Thymus (tissue), 11 donors: Measurements from ENCODE around the gene TESK2. TPM values are rescaled to one million over a fixed set of nuclear protein-coding genes. Genes with fewer than 3 reads are reported as not detected.
"Not testable (repeated sequence)": the region's sequence is repeated elsewhere in the genome, so short reads cannot be mapped to it uniquely, and the experiment has no call there.

Experiments used
- DNase-seq, 9 donors: peaks; one replicate each; pipeline ENCODE4 v3.0.0-alpha.2; 2013; ENCODE audit warnings: low spot score in 9 of 9, low read depth in 6 of 9, missing footprints in 1 of 9
- H3K27ac ChIP-seq, 2 donors: one replicate each; pipeline ENCODE4 v1.5.1; 2013; ENCODE audit warnings: control low read depth in 1 of 2, low read depth in 1 of 2, low read length in 1 of 2, mild to moderate bottlenecking in 1 of 2, moderate library complexity in 1 of 2
- H3K27me3 ChIP-seq, 2 donors: one replicate each; pipeline ENCODE4 v1.5.1; 2013; ENCODE audit warnings: low read length in 1 of 2; ENCODE audit not compliant: control insufficient read depth in 2 of 2, insufficient read depth in 1 of 2
- H3K36me3 ChIP-seq, 2 donors: one replicate each; pipeline ENCODE4 v1.5.1; 2013; ENCODE audit warnings: low read length in 1 of 2, mild to moderate bottlenecking in 1 of 2, moderate library complexity in 1 of 2; ENCODE audit not compliant: control insufficient read depth in 2 of 2, insufficient read depth in 2 of 2
- H3K4me1 ChIP-seq, 2 donors: one replicate each; pipeline ENCODE4 v1.5.1; 2013; ENCODE audit warnings: low read length in 2 of 2; ENCODE audit not compliant: control insufficient read depth in 2 of 2, insufficient read depth in 2 of 2
- H3K4me3 ChIP-seq, 2 donors: one replicate each; pipeline ENCODE4 v1.5.1; 2013; ENCODE audit warnings: low read length in 2 of 2, control low read depth in 1 of 2, mild to moderate bottlenecking in 1 of 2
- H3K9me3 ChIP-seq, 2 donors: one replicate each; pipeline ENCODE4 v1.5.1; 2013; ENCODE audit warnings: low read length in 1 of 2, mild to moderate bottlenecking in 1 of 2; ENCODE audit not compliant: control insufficient read depth in 2 of 2, insufficient read depth in 1 of 2
- WGBS: extraction: QIAGEN DNeasy Blood & Tissue Kit; methylation state at CpG from one replicate; pipeline ENCODE4 v1.1.7; 2013; 5-methylcytosine and 5-hydroxymethylcytosine counted together
- polyA plus RNA-seq: library from polyadenylated mRNA; stranded (reverse); fragments of 200-250 nt; gene quantifications from one replicate; pipeline ENCODE4 v1.2.3, GENCODE V29; 2013
- total RNA-seq: library from RNA; stranded (reverse); fragments of 120-200 nt; gene quantifications from one replicate; pipeline ENCODE4 v1.2.4, GENCODE V29; 2013
- donor health status: healthy.

TESK2 gene
- total and polyA plus RNA-seq, 2 donors: 3.9 to 6.6 TPM

GRCh38 chr1:45522324-45523104 is 31.6 kb upstream of the TESK2 start:
- H3K36me3 ChIP-seq: peaks cover 0 to 8% of the 10 kb centered on the region in 2 donors
- H3K4me3 ChIP-seq: peak overlapping the region; percentile 85 to 98
- no peaks in the 10 kb centered on the region for H3K27me3 ChIP-seq
- H3K27ac ChIP-seq: peak overlapping the region; percentile 76 to 93
- no peaks in the 10 kb centered on the region for H3K9me3 ChIP-seq
- no peak for DNase-seq
- peaks cover 9 to 19% of the 10 kb centered on the region in 2 donors for H3K4me1 ChIP-seq
- WGBS: 91% methylated on average over 21 of the region's 21 CpGs

- Histone ChIP-seq H3K27ac (peak within 1 kb of the TSS; percentile 93 to 94), H3K4me1 (peaks cover 9 to 19% of the 10 kb centered on the region in 2 donors), H3K9me3 (no peaks in the 10 kb centered on the region), H3K36me3 (peaks cover 8 to 15% of the 10 kb centered on the region in 2 donors), H3K27me3 (no peaks in the 10 kb centered on the region), H3K4me3 (peak within 1 kb of the TSS; percentile 85 to 98)
- DNase-seq: peak; percentile 91 to 98 (median 94)
- WGBS: under 1% methylated on average over 72 of the region's 72 CpGs
These were observed 30.7 kb upstream of the TESK2 start, which contains the start of gene PRDX1 for GRCh38 chr1:45521413-45522323. TSS of gene PRDX1 (minus strand) at chr1:45521884. CDS start at chr1:45519043, 2,841 bp downstream.

- WGBS: 90% methylated on average over 16 of the region's 16 CpGs
- not testable (repeated sequence) for H3K9me3 ChIP-seq, DNase-seq, H3K27me3 ChIP-seq, H3K27ac ChIP-seq, H3K4me3 ChIP-seq
- Histone ChIP-seq H3K4me1 (peaks cover 9 to 19% of the 10 kb centered on the region in 2 donors), H3K36me3 (peaks cover 24 to 29% of the 10 kb centered on the region in 2 donors)
These were observed 28.8 kb upstream of the TESK2 start for GRCh38 chr1:45519774-45520173.

- Histone ChIP-seq H3K27ac (no peak overlapping the region), H3K36me3 (peaks cover 31 to 38% of the 10 kb centered on the region in 2 donors), H3K27me3 (no peaks in the 10 kb centered on the region), H3K9me3 (no peaks in the 10 kb centered on the region), H3K4me1 (peaks cover 9 to 19% of the 10 kb centered on the region in 2 donors), H3K4me3 (no peak overlapping the region)
- DNase-seq: no peak
- WGBS: 69% methylated on average over 1 of the region's 1 CpG
These were observed 27.9 kb upstream of the TESK2 start for GRCh38 chr1:45518910-45519309.

- not testable (repeated sequence) for H3K27me3 ChIP-seq, DNase-seq, H3K9me3 ChIP-seq, H3K27ac ChIP-seq, H3K4me3 ChIP-seq
- 86% methylated on average over 4 of the region's 4 CpGs for WGBS
- Histone ChIP-seq H3K4me1 (peaks cover 9 to 19% of the 10 kb centered on the region in 2 donors), H3K36me3 (peaks cover 31 to 42% of the 10 kb centered on the region in 2 donors)
These were observed 27.4 kb upstream of the TESK2 start for GRCh38 chr1:45518366-45518765.

GRCh38 chr1:45516465-45516864 is 25.5 kb upstream of the TESK2 start:
- no peaks in the 10 kb centered on the region for H3K27me3 ChIP-seq
- H3K27ac ChIP-seq: no peak overlapping the region
- WGBS: 96% methylated on average over 4 of the region's 4 CpGs
- no peaks in the 10 kb centered on the region for H3K9me3 ChIP-seq
- H3K4me1 ChIP-seq: peaks cover 9 to 15% of the 10 kb centered on the region in 2 donors
- peaks cover 35 to 61% of the 10 kb centered on the region in 2 donors for H3K36me3 ChIP-seq
- DNase-seq: no peak
- no peak overlapping the region for H3K4me3 ChIP-seq

GRCh38 chr1:45516036-45516435 is 25.1 kb upstream of the TESK2 start:
- H3K4me3 ChIP-seq: no peak overlapping the region
- DNase-seq: no peak
- 93% methylated on average over 3 of the region's 3 CpGs for WGBS
- no peak overlapping the region for H3K27ac ChIP-seq
- no peaks in the 10 kb centered on the region for H3K9me3 ChIP-seq
- peaks cover 39 to 66% of the 10 kb centered on the region in 2 donors for H3K36me3 ChIP-seq
- H3K4me1 ChIP-seq: peaks cover 9 to 15% of the 10 kb centered on the region in 2 donors
- H3K27me3 ChIP-seq: no peaks in the 10 kb centered on the region

GRCh38 chr1:45513532-45514260 is 22.7 kb upstream of the TESK2 start:
- 92% methylated on average over 9 of the region's 9 CpGs for WGBS
- not testable (repeated sequence) for DNase-seq, H3K27me3 ChIP-seq, H3K4me3 ChIP-seq, H3K27ac ChIP-seq, H3K4me1 ChIP-seq, H3K9me3 ChIP-seq
- peaks cover 60 to 82% of the 10 kb centered on the region in 2 donors for H3K36me3 ChIP-seq
